Right lobe of liver (tissue), 4 donors: ENCODE data around the gene ELF2.

Experiments
- POLR2A ChIP-seq: fragments of 450-650 bp; IDR thresholded peaks from one replicate; pipeline ENCODE4 v1.6.1; 2017; ENCODE audit warnings: antibody characterized with exemption, mild to moderate bottlenecking
- TF ChIP-seq, protein P1 (sequence below), 4 donors: fragments of 200-600 bp in 3 of 4; fragments of 450-650 bp in 1 of 4; IDR thresholded peaks; one replicate each; pipeline versions ENCODE4 v1.5.1 to v1.8.0; 2016 to 2022; ENCODE audit warnings: antibody characterized with exemption in 4 of 4, mild to moderate bottlenecking in 2 of 4
- donor health status: DM: no; HTN: no; CAD: no.
- donor health status: DM: no; HTN: no; CAD: no.
- donor health status: DM: no; HTN: yes; CAD: no.

DNA sequence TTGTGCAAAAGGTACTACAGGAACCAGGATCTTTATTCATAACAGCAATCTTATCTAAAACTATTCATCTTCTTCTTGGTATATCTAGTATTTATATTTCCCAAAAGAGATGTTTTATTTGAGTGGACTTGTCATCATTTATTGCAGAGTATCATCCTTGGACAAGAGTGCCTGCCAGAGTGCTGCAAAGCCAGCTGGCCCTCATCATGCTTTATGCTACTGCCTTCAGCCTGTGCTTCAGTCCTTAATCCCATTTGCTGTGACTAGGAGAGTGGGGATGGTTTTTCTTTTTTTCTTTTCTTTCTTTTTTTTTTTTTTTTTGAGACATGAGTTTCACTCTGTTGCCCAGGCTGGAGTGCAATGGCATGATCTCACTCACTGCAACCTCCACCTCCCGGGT lies 33.5 kb upstream of the ELF2 start:
- no peak for TF ChIP-seq POLR2A
- TF ChIP-seq, protein P1, sequence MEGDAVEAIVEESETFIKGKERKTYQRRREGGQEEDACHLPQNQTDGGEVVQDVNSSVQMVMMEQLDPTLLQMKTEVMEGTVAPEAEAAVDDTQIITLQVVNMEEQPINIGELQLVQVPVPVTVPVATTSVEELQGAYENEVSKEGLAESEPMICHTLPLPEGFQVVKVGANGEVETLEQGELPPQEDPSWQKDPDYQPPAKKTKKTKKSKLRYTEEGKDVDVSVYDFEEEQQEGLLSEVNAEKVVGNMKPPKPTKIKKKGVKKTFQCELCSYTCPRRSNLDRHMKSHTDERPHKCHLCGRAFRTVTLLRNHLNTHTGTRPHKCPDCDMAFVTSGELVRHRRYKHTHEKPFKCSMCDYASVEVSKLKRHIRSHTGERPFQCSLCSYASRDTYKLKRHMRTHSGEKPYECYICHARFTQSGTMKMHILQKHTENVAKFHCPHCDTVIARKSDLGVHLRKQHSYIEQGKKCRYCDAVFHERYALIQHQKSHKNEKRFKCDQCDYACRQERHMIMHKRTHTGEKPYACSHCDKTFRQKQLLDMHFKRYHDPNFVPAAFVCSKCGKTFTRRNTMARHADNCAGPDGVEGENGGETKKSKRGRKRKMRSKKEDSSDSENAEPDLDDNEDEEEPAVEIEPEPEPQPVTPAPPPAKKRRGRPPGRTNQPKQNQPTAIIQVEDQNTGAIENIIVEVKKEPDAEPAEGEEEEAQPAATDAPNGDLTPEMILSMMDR (IDR thresholded peaks at IDR 0.05): no peak
